HEK293 (cell line): Measurements from ENCODE around the gene PPP1R10.

Experiments used
- ELK4 ChIP-seq: IDR thresholded peaks from 2 replicates; pipeline ENCODE4 v1.6.1; 2011; ENCODE audit warnings: mild to moderate bottlenecking, low read depth, low read length, borderline replicate concordance
- PRDM10 ChIP-seq: fragments of 450-650 bp; formaldehyde crosslinking; IDR thresholded peaks from 2 replicates; pipeline ENCODE4 v1.5.1; 2016; ENCODE audit warnings: missing biosample characterization, missing genetic modification characterization
- SCRT2 ChIP-seq: fragments of 450-650 bp; formaldehyde crosslinking; IDR thresholded peaks from 2 replicates; pipeline ENCODE4 v1.5.1; 2016; ENCODE audit warnings: missing biosample characterization, missing genetic modification characterization
- SP3 ChIP-seq: fragments of 450-650 bp; formaldehyde crosslinking; IDR thresholded peaks from 2 replicates; pipeline ENCODE4 v1.5.1; 2016; ENCODE audit warnings: missing biosample characterization, missing genetic modification characterization
- ZBTB11 ChIP-seq: fragments of 450-650 bp; formaldehyde crosslinking; conservative IDR thresholded peaks from 2 replicates; pipeline ENCODE4 v1.5.1; 2016; ENCODE audit warnings: low read depth, missing biosample characterization, missing genetic modification characterization
- ZBTB20 ChIP-seq: fragments of 450-650 bp; formaldehyde crosslinking; IDR thresholded peaks from 2 replicates; pipeline ENCODE4 v1.5.1; 2016; ENCODE audit warnings: missing biosample characterization, missing genetic modification characterization
- ZBTB8A ChIP-seq: fragments of 450-650 bp; formaldehyde crosslinking; IDR thresholded peaks from 2 replicates; pipeline ENCODE4 v1.5.1; 2016; ENCODE audit warnings: missing biosample characterization, missing genetic modification characterization
- ZFP69B ChIP-seq: fragments of 450-650 bp; formaldehyde crosslinking; IDR thresholded peaks from 2 replicates; pipeline ENCODE4 v1.5.1; 2016; ENCODE audit warnings: missing biosample characterization, missing genetic modification characterization
- ZNF2 ChIP-seq: fragments of 450-650 bp; formaldehyde crosslinking; IDR thresholded peaks from 2 replicates; pipeline ENCODE4 v1.5.1; 2016; ENCODE audit warnings: missing biosample characterization, missing genetic modification characterization
- ZNF26 ChIP-seq: fragments of 450-650 bp; formaldehyde crosslinking; IDR thresholded peaks from 2 replicates; pipeline ENCODE4 v1.5.1; 2016; ENCODE audit warnings: missing biosample characterization, missing genetic modification characterization
- ZNF280C ChIP-seq: fragments of 450-650 bp; formaldehyde crosslinking; IDR thresholded peaks from 2 replicates; pipeline ENCODE4 v1.5.1; 2016; ENCODE audit warnings: missing biosample characterization, missing genetic modification characterization
- ZNF335 ChIP-seq: fragments of 450-650 bp; formaldehyde crosslinking; conservative IDR thresholded peaks from 2 replicates; pipeline ENCODE4 v1.5.1; 2016; ENCODE audit warnings: missing biosample characterization, missing genetic modification characterization
- ZNF366 ChIP-seq: fragments of 450-650 bp; formaldehyde crosslinking; conservative IDR thresholded peaks from 2 replicates; pipeline ENCODE4 v1.5.1; 2016; ENCODE audit warnings: missing biosample characterization, missing genetic modification characterization
- ZNF391 ChIP-seq: fragments of 450-650 bp; formaldehyde crosslinking; IDR thresholded peaks from 2 replicates; pipeline ENCODE4 v1.5.1; 2016; ENCODE audit warnings: low read depth, missing biosample characterization, missing genetic modification characterization, borderline replicate concordance
- ZNF394 ChIP-seq: fragments of 450-650 bp; formaldehyde crosslinking; IDR thresholded peaks from 2 replicates; pipeline ENCODE4 v1.5.1; 2016; ENCODE audit warnings: missing biosample characterization, missing genetic modification characterization, mild to moderate bottlenecking, moderate library complexity, borderline replicate concordance
- ZNF610 ChIP-seq: fragments of 450-650 bp; formaldehyde crosslinking; IDR thresholded peaks from 2 replicates; pipeline ENCODE4 v1.5.1; 2016; ENCODE audit warnings: missing biosample characterization, missing genetic modification characterization, borderline replicate concordance
- ZNF639 ChIP-seq: fragments of 450-650 bp; formaldehyde crosslinking; IDR thresholded peaks from 2 replicates; pipeline ENCODE4 v1.5.1; 2016; ENCODE audit warnings: missing biosample characterization, missing genetic modification characterization
- ZNF660 ChIP-seq: fragments of 450-650 bp; IDR thresholded peaks from 2 replicates; pipeline ENCODE4 v1.5.1; 2018; ENCODE audit warnings: missing biosample characterization, mild to moderate bottlenecking, missing genetic modification characterization
- ZNF692 ChIP-seq: fragments of 450-650 bp; formaldehyde crosslinking; IDR thresholded peaks from 2 replicates; pipeline ENCODE4 v1.5.1; 2016; ENCODE audit warnings: missing biosample characterization, missing genetic modification characterization
- ZNF76 ChIP-seq: fragments of 450-650 bp; formaldehyde crosslinking; IDR thresholded peaks from 2 replicates; pipeline ENCODE4; 2016; ENCODE audit warnings: low read depth, missing biosample characterization, missing genetic modification characterization, borderline replicate concordance
- ZNF768 ChIP-seq: fragments of 450-650 bp; formaldehyde crosslinking; IDR thresholded peaks from 2 replicates; pipeline ENCODE4 v1.5.1; 2018; ENCODE audit warnings: missing biosample characterization, mild to moderate bottlenecking, missing genetic modification characterization
- ZNF843 ChIP-seq: fragments of 450-650 bp; formaldehyde crosslinking; IDR thresholded peaks from 2 replicates; pipeline ENCODE4 v1.5.1; 2016; ENCODE audit warnings: missing biosample characterization, missing genetic modification characterization
- ZSCAN30 ChIP-seq: fragments of 450-650 bp; IDR thresholded peaks from 2 replicates; pipeline ENCODE4 v1.5.1; 2018; ENCODE audit warnings: missing biosample characterization, mild to moderate bottlenecking, missing genetic modification characterization, moderate library complexity

PPP1R10 gene

GRCh38 chr6:30617565-30618269, 674 bp upstream of the PPP1R10 start, which contains the start of gene MRPS18B (continued):
- TF ChIP-seq ZNF280C (tag by site-specific recombination) (no peak), ZNF26 (tag by site-specific recombination) (no peak), ZNF2 (peak; percentile 84), SP3 (tag by site-specific recombination) (peak; percentile 75), ZSCAN30 (tag by site-specific recombination) (0 out of 2 replicates have a peak, but pooled peaks have one; percentile 8), ZBTB11 (tag by site-specific recombination) (peak; percentile 61; the same call in 1 of the 2 replicates), ZFP69B (tag by site-specific recombination) (0 out of 2 replicates have a peak, but pooled peaks have one; percentile 48), ZNF610 (tag by site-specific recombination) (peak; percentile 68; the same call in 1 of the 2 replicates), PRDM10 (tag by site-specific recombination) (peak; percentile 82), ZNF639 (tag by site-specific recombination) (no peak; the same call in 1 of the 2 replicates), ZNF660 (tag by site-specific recombination) (peak; percentile 78; the same call in 1 of the 2 replicates), ZBTB8A (0 out of 2 replicates have a peak, but pooled peaks have one; percentile 9), ZNF76 (tag by site-specific recombination) (peak; percentile 39; the same call in 1 of the 2 replicates), ZBTB20 (tag by site-specific recombination) (peak; percentile 60), ZNF391 (tag by site-specific recombination) (peak; percentile 27; the same call in 1 of the 2 replicates), ZNF335 (tag by site-specific recombination) (peak; percentile 99), ZNF768 (tag by site-specific recombination) (no peak), ZNF843 (tag by site-specific recombination) (peak; percentile 45; the same call in 1 of the 2 replicates), ZNF394 (tag by site-specific recombination) (peak; percentile 55; the same call in 1 of the 2 replicates), ZNF692 (tag by site-specific recombination) (peak; percentile 69), ELK4 (peak; percentile 87), ZNF366 (tag by site-specific recombination) (peak; percentile 63), SCRT2 (tag by site-specific recombination) (0 out of 2 replicates have a peak, but pooled peaks have one; percentile 18)
